ENCODE data around the gene RBCK1.
A peak's percentile ranks its signal among the peaks of the same experiment; 100 is the strongest.
"Not testable (repeated sequence)": the region's sequence is repeated elsewhere in the genome, so short reads cannot be mapped to it uniquely, and the experiment has no call there.

The RBCK1 gene

GRCh38 chr20:407953-408842 lies at the start of gene RBCK1:
Gene RBCK1 (plus strand): TSS chr20:408299. CDS start chr20:408758, 459 bp downstream.
- DNase-seq = no peak

- DNase-seq = no peak
These were observed 49.1 kb upstream of the RBCK1 start for GRCh38 chr20:358891-359555.

GRCh38 chr20:361561-361960 lies 46.5 kb upstream of the RBCK1 start:
- DNase-seq = peak; percentile 25

GRCh38 chr20:362271-363254 lies 45.5 kb upstream of the RBCK1 start:
- DNase-seq = no peak

- DNase-seq = no peak
These were observed 44.6 kb upstream of the RBCK1 start for GRCh38 chr20:363319-364078.

- no peak for DNase-seq
These were observed 42.9 kb upstream of the RBCK1 start for GRCh38 chr20:364905-365794.

GRCh38 chr20:366041-366718 lies 41.9 kb upstream of the RBCK1 start:
- DNase-seq = no peak

GRCh38 chr20:366719-367485 lies 41.2 kb upstream of the RBCK1 start:
- DNase-seq = no peak

- no peak for DNase-seq
These were observed 40.6 kb upstream of the RBCK1 start for GRCh38 chr20:367486-367887.

- DNase-seq = no peak
These were observed 39.2 kb upstream of the RBCK1 start for GRCh38 chr20:368915-369314.

- no peak for DNase-seq
These were observed 37.9 kb upstream of the RBCK1 start for GRCh38 chr20:370151-370600.

GRCh38 chr20:370977-371754 lies 36.9 kb upstream of the RBCK1 start:
- no peak for DNase-seq

GRCh38 chr20:371755-372542 lies 36.1 kb upstream of the RBCK1 start:
- no peak for DNase-seq

- not testable (repeated sequence) for DNase-seq
These were observed 35.5 kb upstream of the RBCK1 start for GRCh38 chr20:372543-373082.

- no peak for DNase-seq
These were observed 34.8 kb upstream of the RBCK1 start for GRCh38 chr20:373171-373890.

GRCh38 chr20:375265-375889 lies 32.7 kb upstream of the RBCK1 start:
- no peak for DNase-seq
